Calu3 (cell line): ENCODE results near the gene ATP13A1. TPM values are rescaled to one million over a fixed set of nuclear protein-coding genes. Genes with fewer than 3 reads are reported as not detected.

ENCODE experiments used
- BruUV-seq: library from RNA; stranded (reverse); fragments of 400-500 nt; replicated peaks from 2 replicates; lab custom pipeline; 2021; lab: Mats Ljungman, UMichigan
- CTCF ChIA-PET: fragments of 300-600 bp; sonication (Branson Sonifier 250); formaldehyde crosslinking; loops from one replicate; lab custom pipeline; 2022; ENCODE audit warnings: antibody characterized with exemption; lab: Charles Lee
- DNase-seq: peaks from one replicate; pipeline ENCODE4 v3.0.0; 2022
- H3K27ac Mint-ChIP-seq: one replicate; pipeline ENCODE4 v1.8.0; 2022; ENCODE audit warnings: mixed read lengths; ENCODE audit not compliant: unreplicated experiment
- H3K27me3 Mint-ChIP-seq: one replicate; pipeline ENCODE4 v1.8.0; 2022; ENCODE audit warnings: mixed read lengths; ENCODE audit not compliant: unreplicated experiment
- H3K36me3 Mint-ChIP-seq: one replicate; pipeline ENCODE4 v1.8.0; 2022; ENCODE audit warnings: mild to moderate bottlenecking, moderate library complexity, mixed read lengths; ENCODE audit not compliant: insufficient read depth, unreplicated experiment
- H3K4me1 Mint-ChIP-seq: one replicate; pipeline ENCODE4 v1.8.0; 2022; ENCODE audit warnings: mild to moderate bottlenecking, low read depth, mixed read lengths; ENCODE audit not compliant: unreplicated experiment
- H3K4me3 Mint-ChIP-seq: one replicate; pipeline ENCODE4 v1.8.0; 2022; ENCODE audit warnings: mild to moderate bottlenecking, low read depth, moderate library complexity, mixed read lengths; ENCODE audit not compliant: unreplicated experiment
- H3K9me3 Mint-ChIP-seq: one replicate; pipeline ENCODE4 v1.8.0; 2022; ENCODE audit warnings: low read depth, mixed read lengths; ENCODE audit not compliant: unreplicated experiment
- CTCF ChIP-seq: fragments of 200-600 bp; IDR thresholded peaks from one replicate; pipeline ENCODE4 v1.8.0; 2022; ENCODE audit warnings: antibody characterized with exemption; ENCODE audit not compliant: unreplicated experiment
- intact Hi-C: fragments of 100-400 bp; cut with micrococcal nuclease; formaldehyde crosslinking; loops from one replicate; pipeline ENCODE4 v1.10.0; 2022; ENCODE audit not compliant: unreplicated experiment
- total RNA-seq: library from RNA; stranded (reverse); gene quantifications from 2 replicates; pipeline ENCODE4 v1.2.3, GENCODE V29; 2022

Gene ATP13A1
- total RNA-seq, 1 experiment from 2014 or later = 65.4 TPM

DNA sequence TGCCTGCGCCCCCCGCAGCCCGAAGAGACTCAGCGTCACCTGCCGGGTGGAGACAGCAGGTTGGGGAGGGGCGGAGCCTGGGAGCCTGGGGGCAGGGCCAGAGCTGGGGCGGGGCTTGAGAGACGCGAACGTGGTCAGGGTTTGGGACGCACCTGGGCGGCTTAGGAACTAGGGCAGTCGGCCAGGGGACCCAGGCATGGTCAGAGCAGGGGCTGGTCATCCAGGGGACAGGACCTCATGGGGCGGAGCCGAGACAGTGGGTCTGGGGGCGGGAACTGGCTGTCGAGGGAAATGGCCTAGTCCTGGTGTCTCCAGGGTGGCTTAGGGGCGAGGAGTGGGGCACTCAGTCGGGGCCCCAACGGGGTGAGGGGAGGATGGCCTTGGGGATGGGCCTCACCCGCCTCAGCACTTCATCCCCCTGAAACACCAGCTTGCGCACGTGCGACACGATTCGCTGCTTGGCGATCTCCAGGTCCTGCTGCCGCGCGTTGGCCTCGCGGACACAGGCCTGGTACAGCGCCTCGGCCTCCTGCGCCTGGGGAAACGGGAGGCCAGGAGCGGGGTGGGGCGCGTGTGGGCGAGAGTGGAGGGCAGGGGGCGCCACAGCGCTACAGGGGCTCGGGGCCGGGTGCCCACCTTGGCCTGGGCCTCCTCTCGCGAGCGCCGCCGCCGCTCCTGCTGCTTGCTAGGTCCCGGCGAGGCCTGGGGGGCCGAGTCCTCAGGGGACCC lies 25.8 kb downstream of the ATP13A1 start:
- no peak for TF ChIP-seq CTCF
- Mint-ChIP-seq H3K4me3 (no peak overlapping the region), H3K36me3 (peaks cover 22% of the 10 kb centered on the region), H3K27me3 (no peaks in the 10 kb centered on the region), H3K4me1 (peaks cover 7% of the 10 kb centered on the region), H3K9me3 (no peaks in the 10 kb centered on the region), H3K27ac (no peak overlapping the region)
- BruUV-seq = no TSS peak
- intact Hi-C loops = no loop called here
- no peak for DNase-seq
- CTCF ChIA-PET = no interaction called here

DNA sequence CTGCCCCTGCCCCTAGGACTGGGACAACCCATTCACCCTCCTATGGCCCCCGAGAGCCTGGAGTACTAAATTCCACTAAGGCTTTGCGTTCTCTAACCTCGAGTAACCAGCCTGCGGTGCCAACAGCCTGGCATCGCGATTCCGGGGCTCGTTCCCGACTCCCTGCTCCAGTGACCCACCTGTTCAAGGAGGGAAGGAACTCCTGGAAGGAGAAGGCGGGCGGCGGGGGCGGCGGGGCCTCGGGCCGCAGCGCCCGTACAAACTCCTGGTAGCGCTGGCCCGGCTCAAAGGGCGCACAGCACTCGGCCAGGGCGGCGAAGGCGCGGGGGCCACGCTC lies 26.3 kb downstream of the ATP13A1 start:
- no peak overlapping the region for H3K27ac Mint-ChIP-seq
- no TSS peak for BruUV-seq
- no peak for TF ChIP-seq CTCF

GRCh38 chr19:19636573-19637185 lies 26.8 kb downstream of the ATP13A1 start:
- no peak overlapping the region for H3K4me3 Mint-ChIP-seq
- no peak for DNase-seq
- CTCF ChIA-PET = no interaction called here
- H3K4me1 Mint-ChIP-seq = no peaks in the 10 kb centered on the region
- no peaks in the 10 kb centered on the region for H3K9me3 Mint-ChIP-seq
- TF ChIP-seq CTCF = no peak
- BruUV-seq = no TSS peak
- peaks cover 13% of the 10 kb centered on the region for H3K36me3 Mint-ChIP-seq
- intact Hi-C loops = no loop called here
- H3K27ac Mint-ChIP-seq = no peak overlapping the region
- H3K27me3 Mint-ChIP-seq = no peaks in the 10 kb centered on the region

More for the DNA sequence above, 26.3 kb downstream of the ATP13A1 start:
- intact Hi-C loops = no loop called here
- Mint-ChIP-seq H3K4me3 (no peak overlapping the region), H3K36me3 (peaks cover 17% of the 10 kb centered on the region), H3K27me3 (no peaks in the 10 kb centered on the region), H3K4me1 (peaks cover 2% of the 10 kb centered on the region), H3K9me3 (no peaks in the 10 kb centered on the region)
- CTCF ChIA-PET = no interaction called here
- no peak for DNase-seq

GRCh38 chr19:19635313-19635702 lies 28.2 kb downstream of the ATP13A1 start:
- intact Hi-C loops = no loop called here
- CTCF ChIA-PET = no interaction called here
- no peaks in the 10 kb centered on the region for H3K4me1 Mint-ChIP-seq
- H3K9me3 Mint-ChIP-seq = no peaks in the 10 kb centered on the region
- no peaks in the 10 kb centered on the region for H3K27me3 Mint-ChIP-seq
- H3K27ac Mint-ChIP-seq = no peak overlapping the region
- no peak for DNase-seq
- H3K36me3 Mint-ChIP-seq = peaks cover 19% of the 10 kb centered on the region
- no TSS peak for BruUV-seq
- H3K4me3 Mint-ChIP-seq = no peak overlapping the region
- no peak for TF ChIP-seq CTCF
